ENCODE data around the gene FAM177A1. TPM values are rescaled to one million over a fixed set of nuclear protein-coding genes. Genes with fewer than 3 reads are reported as not detected.

Gene FAM177A1
- total and polyA plus RNA-seq, 9 of the 15 experiments (the other 6 are each of a cell fraction or from before 2014, with no cell fraction given) = 7.7 to 36.2 (median 29.9) TPM

GRCh38 chr14:35121887-35122695 lies 76.0 kb downstream of the FAM177A1 start, which contains the start of the genes PPP2R3C and PRORP (continued):
- 0 out of 2 replicates have a peak, but pooled peaks have one; percentile 81 for TF ChIP-seq ZNF609 (CRISPR knock-in tag; IDR thresholded peaks at IDR 0.05; ENCODE audit: borderline replicate concordance)
- no peak for TF ChIP-seq SRSF3 (IDR thresholded peaks at IDR 0.05; ENCODE audit: insufficient read depth, low read length)
- TF ChIP-seq SAFB (IDR thresholded peaks at IDR 0.05; ENCODE audit: borderline replicate concordance, low read depth, low read length) = no peak
- no peak for TF ChIP-seq CEBPZ (IDR thresholded peaks at IDR 0.05; ENCODE audit: borderline replicate concordance, low read depth, low read length)
- no peak for TF ChIP-seq CBX3 (IDR thresholded peaks at IDR 0.05; ENCODE audit: borderline replicate concordance in 1 of 2, low read length in 2 of 2)
- no peak for TF ChIP-seq DNMT1 (IDR thresholded peaks at IDR 0.05)
- no peak for TF ChIP-seq ZFPM2 (CRISPR knock-in tag; IDR thresholded peaks at IDR 0.05)
- TF ChIP-seq ZBTB8A (IDR thresholded peaks at IDR 0.05; ENCODE audit: partially characterized antibody) = peak; percentile 49
- TF ChIP-seq LCOR (CRISPR knock-in tag; IDR thresholded peaks at IDR 0.05) = peak; percentile 85
- no peak for TF ChIP-seq KAT8 (IDR thresholded peaks at IDR 0.05; ENCODE audit: low read depth)
- no peak for TF ChIP-seq CBFA2T3 (IDR thresholded peaks at IDR 0.05)
- TF ChIP-seq ZKSCAN8 (CRISPR knock-in tag; IDR thresholded peaks at IDR 0.05) = no peak
- no peak for TF ChIP-seq ZNF184 (CRISPR knock-in tag; IDR thresholded peaks at IDR 0.05)
- TF ChIP-seq ZBTB2 (IDR thresholded peaks at IDR 0.05) = 0 out of 2 replicates have a peak, but pooled peaks have one; percentile 10
- TF ChIP-seq NELFE (IDR thresholded peaks at IDR 0.05; ENCODE audit: insufficient read depth, insufficient read length) = no peak
- TF ChIP-seq ZNF217 (CRISPR knock-in tag; IDR thresholded peaks at IDR 0.05) = no peak
- TF ChIP-seq NONO (IDR thresholded peaks at IDR 0.05; ENCODE audit: low read depth in 2 of 2, low read length in 1 of 2) = no peak
- peak; percentile 80 for TF ChIP-seq HDAC3 (IDR thresholded peaks at IDR 0.05; ENCODE audit: borderline replicate concordance, partially characterized antibody)

Data from K562 (cell line).